Effector memory CD4-positive, alpha-beta T cell (primary cell): ENCODE results near the gene LARGE1.

Experiments used
- DNase-seq, 3 donors: peaks; one replicate each; pipeline ENCODE4 v3.0.0-alpha.2; 2020
- H3K27ac ChIP-seq: 2 replicates; pipeline ENCODE4 v1.7.0; 2013; ENCODE audit warnings: mild to moderate bottlenecking, low read length, moderate library complexity; ENCODE audit not compliant: insufficient read depth, poor library complexity, severe bottlenecking
- H3K27me3 ChIP-seq: replicated peaks from 2 replicates; pipeline ENCODE4 v1.7.0; 2013; ENCODE audit warnings: mild to moderate bottlenecking, low read length; ENCODE audit not compliant: insufficient read depth, control insufficient read depth, poor library complexity, severe bottlenecking
- H3K36me3 ChIP-seq: 2 replicates; pipeline ENCODE4 v1.7.0; 2013; ENCODE audit warnings: mild to moderate bottlenecking, low read length, moderate library complexity; ENCODE audit not compliant: control insufficient read depth, insufficient read depth
- H3K4me1 ChIP-seq: 2 replicates; pipeline ENCODE4 v1.7.0; 2013; ENCODE audit warnings: low read length, mild to moderate bottlenecking; ENCODE audit not compliant: control insufficient read depth, insufficient read depth, poor library complexity, severe bottlenecking
- H3K4me3 ChIP-seq: 2 replicates; pipeline ENCODE4 v1.7.0; 2013; ENCODE audit warnings: low read length, low read depth, mild to moderate bottlenecking; ENCODE audit not compliant: insufficient read depth, poor library complexity, severe bottlenecking
- H3K9me3 ChIP-seq: 2 replicates; pipeline ENCODE4 v1.7.0; 2013; ENCODE audit warnings: mild to moderate bottlenecking, low read length, moderate library complexity; ENCODE audit not compliant: control insufficient read depth

The LARGE1 gene

GRCh38 chr22:33271390-33272161 lies 648.7 kb downstream of the LARGE1 start:
- no peak for DNase-seq
- Histone ChIP-seq H3K27me3 (no peaks in the 10 kb centered on the region), H3K27ac (no peak overlapping the region), H3K4me3 (no peak overlapping the region), H3K9me3 (no peaks in the 10 kb centered on the region), H3K4me1 (no peaks in the 10 kb centered on the region), H3K36me3 (no peaks in the 10 kb centered on the region)

GRCh38 chr22:33270596-33270995 lies 649.7 kb downstream of the LARGE1 start:
- no peak overlapping the region for H3K4me3 ChIP-seq
- no peaks in the 10 kb centered on the region for H3K9me3 ChIP-seq
- no peaks in the 10 kb centered on the region for H3K4me1 ChIP-seq
- no peaks in the 10 kb centered on the region for H3K27me3 ChIP-seq
- no peak for DNase-seq
- H3K36me3 ChIP-seq, result no peaks in the 10 kb centered on the region
- H3K27ac ChIP-seq, result no peak overlapping the region

GRCh38 chr22:33261699-33262098 lies 658.6 kb downstream of the LARGE1 start:
- no peak for DNase-seq
- Histone ChIP-seq H3K4me1 (no peaks in the 10 kb centered on the region), H3K9me3 (no peaks in the 10 kb centered on the region), H3K36me3 (no peaks in the 10 kb centered on the region), H3K4me3 (no peak overlapping the region), H3K27ac (no peak overlapping the region), H3K27me3 (no peaks in the 10 kb centered on the region)

- DNase-seq, result no peak
- H3K36me3 ChIP-seq, result no peaks in the 10 kb centered on the region
- H3K9me3 ChIP-seq, result no peaks in the 10 kb centered on the region
Measured at GRCh38 chr22:33260498-33260897, 659.8 kb downstream of the LARGE1 start.

GRCh38 chr22:33255791-33256190 lies 664.5 kb downstream of the LARGE1 start:
- no peak for DNase-seq

More at GRCh38 chr22:33260498-33260897, 659.8 kb downstream of the LARGE1 start:
- no peaks in the 10 kb centered on the region for H3K4me1 ChIP-seq
- no peak overlapping the region for H3K27ac ChIP-seq
- H3K27me3 ChIP-seq, result no peaks in the 10 kb centered on the region
- no peak overlapping the region for H3K4me3 ChIP-seq

GRCh38 chr22:33248948-33249347 lies 671.3 kb downstream of the LARGE1 start:
- Histone ChIP-seq H3K27me3 (no peaks in the 10 kb centered on the region), H3K27ac (no peak overlapping the region), H3K36me3 (no peaks in the 10 kb centered on the region), H3K4me3 (no peak overlapping the region), H3K4me1 (no peaks in the 10 kb centered on the region), H3K9me3 (no peaks in the 10 kb centered on the region)
- no peak for DNase-seq

More at GRCh38 chr22:33255791-33256190, 664.5 kb downstream of the LARGE1 start:
- Histone ChIP-seq H3K4me1 (no peaks in the 10 kb centered on the region), H3K27me3 (no peaks in the 10 kb centered on the region), H3K27ac (no peak overlapping the region), H3K36me3 (no peaks in the 10 kb centered on the region), H3K9me3 (no peaks in the 10 kb centered on the region), H3K4me3 (no peak overlapping the region)

GRCh38 chr22:33247758-33248157 lies 672.5 kb downstream of the LARGE1 start:
- DNase-seq, result no peak
- Histone ChIP-seq H3K9me3 (no peaks in the 10 kb centered on the region), H3K36me3 (no peaks in the 10 kb centered on the region), H3K27ac (no peak overlapping the region), H3K4me3 (no peak overlapping the region), H3K27me3 (no peaks in the 10 kb centered on the region), H3K4me1 (no peaks in the 10 kb centered on the region)

GRCh38 chr22:33242078-33242477 lies 678.2 kb downstream of the LARGE1 start:
- no peaks in the 10 kb centered on the region for H3K27me3 ChIP-seq
- no peak overlapping the region for H3K27ac ChIP-seq
- no peak for DNase-seq
- no peaks in the 10 kb centered on the region for H3K4me1 ChIP-seq
- H3K4me3 ChIP-seq, result no peak overlapping the region
- no peaks in the 10 kb centered on the region for H3K36me3 ChIP-seq
- H3K9me3 ChIP-seq, result no peaks in the 10 kb centered on the region

GRCh38 chr22:33240888-33241475 lies 679.3 kb downstream of the LARGE1 start:
- Histone ChIP-seq H3K4me1 (no peaks in the 10 kb centered on the region), H3K36me3 (no peaks in the 10 kb centered on the region), H3K27me3 (no peaks in the 10 kb centered on the region), H3K27ac (no peak overlapping the region), H3K9me3 (no peaks in the 10 kb centered on the region), H3K4me3 (no peak overlapping the region)
- no peak for DNase-seq

- no peaks in the 10 kb centered on the region for H3K36me3 ChIP-seq
- H3K4me3 ChIP-seq, result no peak overlapping the region
- no peak overlapping the region for H3K27ac ChIP-seq
- peaks cover 11% of the 10 kb centered on the region for H3K9me3 ChIP-seq
- H3K4me1 ChIP-seq, result no peaks in the 10 kb centered on the region
- no peaks in the 10 kb centered on the region for H3K27me3 ChIP-seq
- DNase-seq, result no peak
Measured at GRCh38 chr22:33232071-33232470, 688.2 kb downstream of the LARGE1 start.
